Measurements from ENCODE around the gene AQP10. TPM values are rescaled to one million over a fixed set of nuclear protein-coding genes. Genes with fewer than 3 reads are reported as not detected.

Gene AQP10
- polyA plus RNA-seq, 4 donors, result 0.16 to 0.22 TPM; not detected in 2

Other genes with a start within 250 kb of the AQP10 start
- under 1 TPM; 0.10 to 0.22 (median 0.13) TPM for gene NUP210L, start 166.0 kb upstream of the AQP10 start, polyA plus RNA-seq (ENCODE audit: insufficient read length in 4 of 4)
- 100 to 1,000 TPM; 249 to 292 (median 288) TPM for gene TPM3, start 129.0 kb upstream of the AQP10 start, polyA plus RNA-seq (ENCODE audit: insufficient read length in 4 of 4)
- not detected for gene CFAP141, start 114.8 kb upstream of the AQP10 start, polyA plus RNA-seq (ENCODE audit: insufficient read length in 4 of 4)
- 100 to 1,000 TPM; 143 to 206 (median 185) TPM for gene UBAP2L, start 100.1 kb upstream of the AQP10 start, polyA plus RNA-seq (ENCODE audit: insufficient read length in 4 of 4)
- gene HAX1, start 48.5 kb upstream of the AQP10 start, polyA plus RNA-seq (ENCODE audit: insufficient read length in 4 of 4), result 10 to 100 TPM; 76.9 to 85.2 (median 83.0) TPM
- gene ATP8B2, start 4.4 kb downstream of the AQP10 start, polyA plus RNA-seq (ENCODE audit: insufficient read length in 4 of 4), result 10 to 100 TPM; 24.3 to 32.3 (median 28.0) TPM
- 1 to 10 TPM; 5.4 to 7.7 (median 6.0) TPM for gene IL6R, start 84.2 kb downstream of the AQP10 start, polyA plus RNA-seq (ENCODE audit: insufficient read length in 4 of 4)
- 1 to 10 TPM; 1.1 to 2.0 (median 1.6) TPM for gene TDRD10, start 181.1 kb downstream of the AQP10 start, polyA plus RNA-seq (ENCODE audit: insufficient read length in 4 of 4)
- gene SHE, start 181.3 kb downstream of the AQP10 start, polyA plus RNA-seq (ENCODE audit: insufficient read length in 4 of 4), result 10 to 100 TPM in 2 of 4 donors, 1 to 10 TPM in 2; 9.2 to 12.6 (median 10.4) TPM
- 100 to 1,000 TPM; 104 to 119 (median 115) TPM for gene UBE2Q1, start 237.6 kb downstream of the AQP10 start, polyA plus RNA-seq (ENCODE audit: insufficient read length in 4 of 4)
- gene CHRNB2, start 246.7 kb downstream of the AQP10 start, polyA plus RNA-seq (ENCODE audit: insufficient read length in 4 of 4), result under 1 TPM; 0.37 to 0.67 (median 0.41) TPM